Nephron progenitor cell (in vitro differentiated cells): ENCODE data around the gene CRACDL.

Experiments
- DNase-seq: peaks from one replicate; pipeline ENCODE4 v3.0.0; 2021
- H3K27ac Mint-ChIP-seq: 2 replicates; pipeline ENCODE4 v1.8.0; 2021; ENCODE audit warnings: mild to moderate bottlenecking, moderate library complexity, mixed read lengths
- H3K27me3 Mint-ChIP-seq: 2 replicates; pipeline ENCODE4 v1.8.0; 2021; ENCODE audit warnings: mild to moderate bottlenecking, low read depth, mixed read lengths; ENCODE audit not compliant: poor library complexity
- H3K36me3 Mint-ChIP-seq: 2 replicates; pipeline ENCODE4 v1.8.0; 2021; ENCODE audit warnings: low read depth, mixed read lengths
- H3K4me1 Mint-ChIP-seq: 2 replicates; pipeline ENCODE4 v1.8.0; 2021; ENCODE audit warnings: mixed read lengths
- H3K4me3 Mint-ChIP-seq: 2 replicates; pipeline ENCODE4 v1.8.0; 2021; ENCODE audit warnings: mild to moderate bottlenecking, moderate library complexity, mixed read lengths
- H3K9me3 Mint-ChIP-seq: 2 replicates; pipeline ENCODE4 v1.8.0; 2021; ENCODE audit warnings: mild to moderate bottlenecking, moderate library complexity, mixed read lengths
- CTCF ChIP-seq: fragments of 200-600 bp; sonication (generic); IDR thresholded peaks from 2 replicates; pipeline ENCODE4 v1.5.0; 2021; ENCODE audit warnings: antibody characterized with exemption

The CRACDL gene

GRCh38 chr2:98846041-98846440 lies 90.0 kb downstream of the CRACDL start:
- H3K4me1 Mint-ChIP-seq, result no peaks in the 10 kb centered on the region
- H3K27me3 Mint-ChIP-seq, result peaks cover 8% of the 10 kb centered on the region
- H3K9me3 Mint-ChIP-seq, result peaks cover 12% of the 10 kb centered on the region
- H3K4me3 Mint-ChIP-seq, result no peak overlapping the region
- TF ChIP-seq CTCF, result no peak
- no peak for DNase-seq
- H3K36me3 Mint-ChIP-seq, result no peaks in the 10 kb centered on the region
- H3K27ac Mint-ChIP-seq, result no peak overlapping the region

GRCh38 chr2:98842136-98842535 lies 93.9 kb downstream of the CRACDL start:
- no peaks in the 10 kb centered on the region for H3K27me3 Mint-ChIP-seq
- peaks cover 22% of the 10 kb centered on the region for H3K9me3 Mint-ChIP-seq
- H3K36me3 Mint-ChIP-seq, result peaks cover 8% of the 10 kb centered on the region
- H3K4me1 Mint-ChIP-seq, result peaks cover 1% of the 10 kb centered on the region
- H3K4me3 Mint-ChIP-seq, result no peak overlapping the region
- TF ChIP-seq CTCF, result no peak
- DNase-seq, result no peak
- H3K27ac Mint-ChIP-seq, result no peak overlapping the region

GRCh38 chr2:98839292-98839691 lies 96.7 kb downstream of the CRACDL start:
- Mint-ChIP-seq H3K27me3 (no peaks in the 10 kb centered on the region), H3K9me3 (peaks cover 22% of the 10 kb centered on the region), H3K4me3 (no peak overlapping the region), H3K36me3 (peaks cover 8% of the 10 kb centered on the region), H3K4me1 (peaks cover 21% of the 10 kb centered on the region), H3K27ac (no peak overlapping the region)
- TF ChIP-seq CTCF, result no peak
- no peak for DNase-seq

GRCh38 chr2:98835831-98836385 lies 100.1 kb downstream of the CRACDL start:
- H3K27me3 Mint-ChIP-seq, result peaks cover 3% of the 10 kb centered on the region
- no peak overlapping the region for H3K27ac Mint-ChIP-seq
- no peak for DNase-seq
- no peak for TF ChIP-seq CTCF
- peaks cover 8% of the 10 kb centered on the region for H3K36me3 Mint-ChIP-seq
- H3K4me3 Mint-ChIP-seq, result no peak overlapping the region
- H3K9me3 Mint-ChIP-seq, result peaks cover 10% of the 10 kb centered on the region
- H3K4me1 Mint-ChIP-seq, result peaks cover 48% of the 10 kb centered on the region

- H3K9me3 Mint-ChIP-seq, result no peaks in the 10 kb centered on the region
Measured at GRCh38 chr2:98833917-98834263, 102.1 kb downstream of the CRACDL start.

More at GRCh38 chr2:98833917-98834263, 102.1 kb downstream of the CRACDL start:
- no peak for TF ChIP-seq CTCF
- H3K4me1 Mint-ChIP-seq, result peaks cover 52% of the 10 kb centered on the region
- peaks cover 3% of the 10 kb centered on the region for H3K27me3 Mint-ChIP-seq
- no peak overlapping the region for H3K27ac Mint-ChIP-seq
- no peak for DNase-seq
- H3K4me3 Mint-ChIP-seq, result no peak overlapping the region
- H3K36me3 Mint-ChIP-seq, result no peaks in the 10 kb centered on the region
